SHP77 treated with DMSO at 0.1 percent for 48 hours (cell line): ENCODE data around the gene CROCC2.

Experiments used
- DNase-seq: peaks from one replicate; lab custom pipeline; 2025; lab: John Stamatoyannopoulos, UW

CROCC2 gene

GRCh38 chr2:240921311-240921994 is 15.3 kb downstream of the CROCC2 start:
- no peak for DNase-seq

GRCh38 chr2:240921995-240922244 is 15.8 kb downstream of the CROCC2 start:
- no peak for DNase-seq

GRCh38 chr2:240922245-240922981 is 16.3 kb downstream of the CROCC2 start:
- no peak for DNase-seq

GRCh38 chr2:240922982-240923537 is 16.9 kb downstream of the CROCC2 start:
- DNase-seq = no peak

GRCh38 chr2:240925191-240925567 is 19.0 kb downstream of the CROCC2 start:
- DNase-seq = no peak

- DNase-seq = no peak
These were observed 19.7 kb downstream of the CROCC2 start for GRCh38 chr2:240925568-240926515.

- DNase-seq = no peak
These were observed 20.6 kb downstream of the CROCC2 start for GRCh38 chr2:240926516-240927389.

GRCh38 chr2:240927390-240927781 is 21.2 kb downstream of the CROCC2 start:
- DNase-seq = no peak

- no peak for DNase-seq
These were observed 22.6 kb downstream of the CROCC2 start for GRCh38 chr2:240928476-240929363.

- no peak for DNase-seq
These were observed 23.4 kb downstream of the CROCC2 start for GRCh38 chr2:240929364-240930095.

- DNase-seq = no peak
These were observed 24.0 kb downstream of the CROCC2 start for GRCh38 chr2:240930096-240930630.

- DNase-seq = no peak
These were observed 24.6 kb downstream of the CROCC2 start for GRCh38 chr2:240930631-240931318.

GRCh38 chr2:240931319-240931949 is 25.3 kb downstream of the CROCC2 start:
- DNase-seq = no peak

GRCh38 chr2:240932001-240932723 is 26.0 kb downstream of the CROCC2 start:
- DNase-seq = no peak

GRCh38 chr2:240932724-240933047 is 26.6 kb downstream of the CROCC2 start:
- no peak for DNase-seq

- no peak for DNase-seq
These were observed 27.2 kb downstream of the CROCC2 start for GRCh38 chr2:240933048-240933965.
